HG02970 (cell line): ENCODE results near the gene AXIN2.

Experiments used
- ATAC-seq: cut with Tn5 transposase; IDR thresholded peaks from one replicate; pipeline ENCODE4 v1.9.1; 2021; ENCODE audit warnings: mild to moderate bottlenecking, moderate library complexity, moderate number of reproducible peaks; ENCODE audit not compliant: unreplicated experiment, low FRiP score

Gene AXIN2

DNA sequence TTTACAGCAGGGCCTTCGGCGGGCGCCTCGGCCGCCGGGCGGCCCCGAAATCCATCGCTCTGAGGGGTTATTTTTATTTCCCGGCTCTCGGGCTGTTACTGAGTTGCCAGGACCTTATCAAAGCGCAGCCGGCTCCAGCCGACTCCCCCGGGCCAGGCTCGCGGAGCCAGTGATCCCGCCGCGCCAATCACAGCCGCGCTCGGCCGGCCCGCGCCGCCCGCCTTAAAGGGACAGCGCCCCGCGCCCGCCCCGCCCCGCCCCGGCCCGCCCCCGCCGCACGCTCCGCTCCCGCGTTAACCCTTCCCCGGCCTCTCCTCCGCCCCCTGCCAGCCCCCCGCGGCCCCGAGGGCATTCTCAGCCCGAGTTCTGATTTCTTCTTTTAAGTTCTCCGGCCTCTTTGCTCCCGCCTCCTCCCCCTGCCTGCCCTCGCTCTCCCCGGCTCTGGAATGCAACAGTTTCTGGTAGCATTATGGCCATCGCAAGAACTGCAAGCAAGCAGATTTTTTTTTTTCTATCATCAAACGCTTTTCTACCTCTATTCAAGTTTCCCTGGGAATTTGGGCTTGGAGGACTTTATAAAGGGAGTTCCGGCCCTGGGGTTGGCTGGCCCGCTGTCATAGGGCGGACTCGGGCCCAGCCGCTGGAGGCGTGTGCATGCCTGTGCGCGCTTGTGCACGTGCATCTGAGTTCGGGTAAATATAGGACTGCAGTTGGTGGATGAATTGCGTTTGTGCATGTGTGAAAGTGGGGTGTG lies at the start of gene AXIN2:
Gene AXIN2, minus strand, starts transcription at position 197 of the 754 bp plus-strand sequence. CDS start 3,028 bp downstream, outside the sequence.
- peak; percentile 75 for ATAC-seq

DNA sequence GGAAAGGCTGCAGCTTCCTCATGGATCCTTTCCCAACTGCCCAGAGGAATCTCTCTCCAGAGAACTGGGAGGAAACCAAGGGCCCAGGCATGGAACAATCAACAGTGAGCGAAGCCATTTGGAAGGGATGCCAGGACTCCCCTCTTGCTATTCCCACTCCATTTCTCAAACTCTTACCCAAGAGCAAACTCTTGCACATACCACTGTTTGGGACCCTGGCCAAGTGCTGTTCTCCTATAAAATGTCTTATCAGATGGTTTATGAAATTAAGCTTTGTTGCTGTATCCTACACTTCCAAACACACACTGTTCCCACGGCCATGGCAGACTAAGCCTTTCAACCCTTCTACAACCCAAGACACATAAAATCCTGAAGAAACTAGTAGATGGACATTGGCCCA lies 48.3 kb upstream of the AXIN2 start:
- ATAC-seq: no peak

GRCh38 chr17:65609286-65609685 lies 47.8 kb upstream of the AXIN2 start:
- ATAC-seq: no peak

DNA sequence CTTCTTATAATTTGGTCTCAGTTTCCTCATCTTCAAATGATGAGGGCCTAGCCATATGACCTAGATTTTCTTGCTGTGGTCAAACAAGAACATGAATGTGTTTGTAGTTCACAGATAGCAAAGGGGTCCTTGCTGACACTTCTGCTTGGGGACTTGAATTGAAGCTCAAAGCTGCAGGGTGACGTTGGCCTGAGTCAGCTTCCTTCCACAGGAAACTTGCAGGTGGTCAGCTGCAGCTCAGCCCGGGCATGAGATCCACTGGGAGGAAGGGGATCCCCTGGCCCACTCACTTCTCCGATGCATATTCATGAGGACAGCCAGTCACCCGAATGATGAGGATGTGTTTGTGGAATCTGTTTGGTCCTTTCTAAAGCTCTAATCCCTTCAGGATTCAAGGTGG lies 42.6 kb upstream of the AXIN2 start:
- ATAC-seq: no peak

DNA sequence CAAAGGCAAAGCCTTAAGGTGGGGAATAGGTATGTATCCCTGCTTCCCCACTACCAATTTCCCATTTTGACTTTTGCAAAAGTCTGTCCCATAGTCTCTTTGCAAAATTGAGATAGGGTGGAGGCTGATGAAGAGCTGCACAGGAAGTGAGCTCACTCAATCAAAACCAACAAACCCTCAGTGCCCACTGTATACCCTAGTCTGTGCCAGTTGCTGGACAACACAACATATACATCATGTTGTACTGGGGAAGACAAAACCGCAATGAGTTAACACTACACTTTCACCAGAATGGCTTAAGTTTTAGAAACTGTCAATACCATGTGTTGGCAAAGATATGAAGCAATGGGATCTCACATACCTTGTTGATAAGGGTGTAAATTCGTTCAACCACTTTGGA lies 40.4 kb upstream of the AXIN2 start:
- ATAC-seq: no peak

DNA sequence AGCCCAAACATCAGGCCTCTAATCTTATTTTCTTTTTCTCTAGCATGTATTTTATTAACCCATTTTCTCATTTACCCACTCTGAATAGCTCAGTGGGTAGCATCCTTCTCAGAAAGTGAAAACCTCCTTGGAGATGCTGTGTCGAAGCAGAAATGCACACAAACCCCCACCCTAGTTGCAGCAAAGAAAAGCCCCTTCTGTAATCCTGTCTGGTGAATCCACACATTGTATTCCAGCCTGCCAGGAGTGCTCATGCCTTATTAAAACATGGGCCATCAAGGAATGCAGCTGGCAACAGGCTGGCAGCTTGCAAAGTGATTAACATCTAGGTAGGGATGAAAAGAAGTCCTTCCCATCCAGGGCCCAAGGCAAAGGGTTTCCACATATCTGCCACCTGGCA lies 39.7 kb upstream of the AXIN2 start:
- no peak for ATAC-seq

GRCh38 chr17:65600518-65600917 lies 39.1 kb upstream of the AXIN2 start:
- ATAC-seq: no peak

- ATAC-seq: no peak
Observed at GRCh38 chr17:65599650-65600049, 38.2 kb upstream of the AXIN2 start.

DNA sequence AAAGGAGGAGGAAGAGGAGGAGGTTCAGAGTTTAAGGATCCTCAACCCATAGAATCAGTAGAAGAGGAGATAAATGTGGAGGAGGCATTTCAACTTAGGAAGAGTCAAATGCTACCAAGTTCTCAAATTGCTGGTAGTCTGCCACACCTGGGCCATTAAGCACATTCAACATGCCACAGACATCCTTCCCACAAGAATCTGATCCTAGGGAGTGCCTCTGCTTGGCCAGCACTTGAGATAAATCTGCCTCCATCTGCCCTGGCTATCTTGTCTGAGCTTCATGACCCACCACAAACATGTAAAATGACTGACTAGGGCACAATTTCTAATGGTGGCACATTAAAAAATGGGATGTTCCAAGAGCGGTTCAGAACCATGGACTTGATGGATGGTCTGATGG lies 37.3 kb upstream of the AXIN2 start:
- no peak for ATAC-seq

GRCh38 chr17:65595071-65595656 lies 33.7 kb upstream of the AXIN2 start:
- no peak for ATAC-seq

DNA sequence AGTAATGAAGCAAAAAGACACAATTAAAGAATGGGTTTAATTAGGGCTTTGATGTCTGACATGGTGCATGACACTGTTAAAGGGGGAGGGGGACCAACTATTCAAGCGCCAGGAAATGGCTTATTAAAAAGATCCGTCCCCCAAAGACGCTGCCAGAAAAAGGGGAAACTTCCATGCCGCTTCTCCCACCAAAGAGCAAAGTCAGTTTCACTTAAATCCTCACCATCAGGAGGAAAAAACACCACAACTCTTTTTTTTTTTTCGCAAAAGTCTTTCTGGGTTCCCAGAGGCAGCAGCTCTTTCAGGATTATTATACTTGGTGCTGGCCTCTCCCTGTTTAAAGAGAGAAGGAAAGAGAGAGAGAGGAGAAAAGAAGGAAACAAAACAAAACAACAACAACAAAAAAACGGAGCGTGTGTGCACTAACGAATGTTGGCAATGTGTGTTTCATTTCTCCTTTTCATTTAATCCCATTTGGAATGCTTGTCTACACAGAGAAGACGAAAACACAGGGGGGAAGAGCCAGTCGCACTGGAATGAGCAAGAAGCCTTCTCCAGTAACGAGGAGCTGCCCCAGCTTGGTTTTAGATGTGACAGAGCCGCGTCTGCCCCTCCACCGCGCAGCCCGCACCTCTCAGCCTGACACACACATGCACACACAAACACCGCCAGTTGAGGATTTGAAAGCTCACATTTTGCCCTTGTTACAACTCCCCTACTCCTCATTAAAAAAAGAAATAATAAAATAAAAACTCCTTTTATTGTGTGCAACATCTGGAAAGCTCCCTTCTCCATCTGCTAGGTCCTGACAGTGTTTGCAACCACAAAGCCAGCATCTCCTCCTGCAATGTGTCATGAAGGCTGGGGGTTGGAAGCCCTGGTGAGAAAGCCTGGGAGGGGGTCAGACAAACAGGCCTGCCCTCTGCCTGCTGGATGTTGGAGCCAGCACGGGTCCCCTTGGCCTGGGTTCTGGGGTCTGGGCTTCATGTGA lies 32.7 kb upstream of the AXIN2 start:
- no peak for ATAC-seq

- no peak for ATAC-seq
Observed at GRCh38 chr17:65593092-65593854, 31.8 kb upstream of the AXIN2 start.

GRCh38 chr17:65592125-65592965 lies 30.9 kb upstream of the AXIN2 start:
- no peak for ATAC-seq

- ATAC-seq: no peak
Observed at GRCh38 chr17:65589321-65589720, 27.9 kb upstream of the AXIN2 start.

- ATAC-seq: no peak
Observed at GRCh38 chr17:65588181-65588808, 26.8 kb upstream of the AXIN2 start.

DNA sequence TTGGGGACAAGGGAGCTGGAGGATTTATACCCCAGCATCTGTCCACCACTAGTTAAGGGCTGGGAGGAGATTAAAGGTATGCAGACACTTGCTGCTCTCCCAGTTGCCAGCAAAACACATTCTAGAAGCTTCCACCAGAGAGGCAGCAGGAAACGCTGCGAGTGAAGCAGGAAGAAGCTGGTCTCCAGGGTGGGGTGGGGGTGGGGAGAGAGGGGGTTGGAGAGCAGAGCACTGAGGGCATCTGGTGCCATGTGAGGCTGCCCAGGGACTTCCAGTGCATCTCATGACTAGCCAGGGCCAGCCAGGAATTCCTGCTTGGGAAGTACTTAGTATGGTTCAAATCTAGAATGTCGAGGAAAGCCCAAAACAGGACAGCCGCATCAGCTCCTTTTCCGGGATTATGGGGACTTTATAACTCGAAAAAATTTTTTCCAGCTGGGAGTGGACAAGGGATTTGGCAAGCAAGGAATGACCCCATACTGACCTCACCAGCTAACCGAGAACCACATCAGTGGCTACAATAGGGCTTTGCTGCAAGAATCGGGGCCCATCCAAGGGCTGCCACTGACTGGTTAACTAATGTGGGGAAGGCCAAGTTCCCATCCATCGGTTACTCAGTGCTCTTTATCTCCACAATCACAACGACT lies 26.2 kb upstream of the AXIN2 start:
- ATAC-seq: no peak

DNA sequence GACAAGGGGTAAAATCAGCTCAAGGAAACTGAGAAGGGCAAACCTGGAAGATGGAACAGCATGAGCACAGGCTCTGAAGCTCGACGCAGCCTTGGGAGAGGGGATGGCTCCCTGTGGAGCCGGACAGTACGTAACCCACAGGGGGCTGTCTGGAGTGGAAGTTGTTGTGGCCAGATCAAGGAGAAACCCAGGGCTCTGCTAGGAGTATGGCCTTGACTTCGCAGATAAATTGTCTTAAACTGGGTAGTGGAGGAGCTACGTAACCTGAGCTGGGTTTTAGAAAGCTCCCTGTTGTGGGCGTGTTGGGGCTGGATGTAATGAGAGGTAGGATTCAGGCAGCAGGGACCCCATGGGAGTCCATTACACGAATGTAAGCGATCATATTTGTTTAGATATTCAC lies 25.5 kb upstream of the AXIN2 start:
- ATAC-seq: no peak
